IMR-90 (cell line): ENCODE results near the gene CNGA1. TPM values are rescaled to one million over a fixed set of nuclear protein-coding genes. Genes with fewer than 3 reads are reported as not detected.

Experiments used
- ATAC-seq: fragments of 200-7000 bp; cut with Tn5 transposase; 2 replicates; pipeline ENCODE4 v1.9.1; 2020; ENCODE audit warnings: low read depth, mild to moderate bottlenecking, moderate library complexity
- BruUV-seq: library from RNA; stranded (reverse); fragments of 400-500 nt; replicated peaks from 2 replicates; lab custom pipeline; 2021; lab: Mats Ljungman, UMichigan
- CTCF ChIA-PET: fragments of 300-600 bp; formaldehyde crosslinking; extraction: SDS; loops from one replicate; lab custom pipeline; 2021; ENCODE audit warnings: antibody characterized with exemption; lab: Yijun Ruan, JAX
- POLR2A ChIA-PET: fragments of 300-600 bp; sonication (Branson Sonifier 250); formaldehyde crosslinking; loops from one replicate; lab custom pipeline; 2022; ENCODE audit warnings: antibody characterized with exemption; ENCODE audit not compliant: unreplicated experiment; lab: Charles Lee
- DNase-seq: peaks from one replicate; pipeline ENCODE4 v3.0.0; 2013
- H2AFZ ChIP-seq: replicated peaks from 2 replicates; pipeline ENCODE3; 2013; ENCODE audit warnings: low read length, mild to moderate bottlenecking; ENCODE audit not compliant: poor library complexity
- H2AK5ac ChIP-seq: 2 replicates; pipeline ENCODE4 v1.6.1; 2013; ENCODE audit warnings: low read depth, low read length, inconsistent platforms
- H2AK9ac ChIP-seq: replicated peaks from 2 replicates; pipeline ENCODE3; 2013; ENCODE audit warnings: mild to moderate bottlenecking, low read depth, low read length, moderate library complexity; ENCODE audit not compliant: poor library complexity
- H2BK120ac ChIP-seq: 2 replicates; pipeline ENCODE4 v1.6.1; 2013; ENCODE audit warnings: low read depth, low read length, inconsistent platforms
- H2BK15ac ChIP-seq: 3 replicates; pipeline ENCODE4 v1.6.1; 2013; ENCODE audit warnings: low read depth, low read length, inconsistent platforms
- H2BK20ac ChIP-seq: 2 replicates; pipeline ENCODE4 v1.6.1; 2013; ENCODE audit warnings: low read depth, mild to moderate bottlenecking, inconsistent platforms, low read length, moderate library complexity
- H2BK5ac ChIP-seq: 2 replicates; pipeline ENCODE4 v1.6.1; 2013; ENCODE audit warnings: mild to moderate bottlenecking, low read depth, low read length, inconsistent platforms; ENCODE audit not compliant: poor library complexity, severe bottlenecking
- H3K14ac ChIP-seq: replicated peaks from 2 replicates; pipeline ENCODE4 v1.6.1; 2013; ENCODE audit warnings: low read depth, low read length, inconsistent platforms
- H3K18ac ChIP-seq: 2 replicates; pipeline ENCODE4 v1.6.1; 2013; ENCODE audit warnings: low read depth, low read length, control low read depth
- H3K23ac ChIP-seq: 2 replicates; pipeline ENCODE4 v1.6.1; 2013; ENCODE audit warnings: low read depth, low read length, inconsistent platforms
- H3K27ac ChIP-seq: 2 replicates; pipeline ENCODE4 v1.5.1; 2013; ENCODE audit warnings: mild to moderate bottlenecking, control low read depth, low read length; ENCODE audit not compliant: insufficient read depth
- H3K27me3 ChIP-seq: 2 replicates; pipeline ENCODE4 v1.6.1; 2013; ENCODE audit warnings: low read length; ENCODE audit not compliant: control insufficient read depth, insufficient read depth
- H3K36me3 ChIP-seq: 2 replicates; pipeline ENCODE4 v1.6.1; 2013; ENCODE audit warnings: low read length, mixed read lengths; ENCODE audit not compliant: control insufficient read depth, insufficient read depth
- H3K4ac ChIP-seq: 2 replicates; pipeline ENCODE4 v1.6.1; 2013; ENCODE audit warnings: low read depth, low read length, inconsistent platforms
- H3K4me1 ChIP-seq: 2 replicates; pipeline ENCODE4 v1.6.1; 2013; ENCODE audit warnings: low read length, mixed read lengths; ENCODE audit not compliant: control insufficient read depth, insufficient read depth
- H3K4me2 ChIP-seq: 2 replicates; pipeline ENCODE4 v1.6.1; 2013; ENCODE audit warnings: low read depth, mild to moderate bottlenecking, control low read depth, low read length, moderate library complexity
- H3K4me3 ChIP-seq: 2 replicates; pipeline ENCODE4 v1.5.1; 2013; ENCODE audit warnings: low read depth, mild to moderate bottlenecking, control low read depth, low read length, moderate library complexity; ENCODE audit not compliant: insufficient read depth
- H3K56ac ChIP-seq: 2 replicates; pipeline ENCODE4 v1.6.1; 2013; ENCODE audit warnings: low read length, inconsistent platforms; ENCODE audit not compliant: insufficient read depth; ENCODE audit errors: extremely low read depth
- H3K79me1 ChIP-seq, 2 experiments: 2 replicates each; pipeline ENCODE4 v1.6.1; 2013; ENCODE audit warnings: low read length in 2 of 2, inconsistent platforms in 1 of 2, low read depth in 1 of 2
- H3K9ac ChIP-seq: 2 replicates; pipeline ENCODE4 v1.6.1; 2013; ENCODE audit warnings: low read depth, low read length, control low read depth
- H3K9me1 ChIP-seq: 2 replicates; pipeline ENCODE4 v1.6.1; 2013; ENCODE audit warnings: low read length, inconsistent platforms; ENCODE audit not compliant: insufficient read depth
- H3K9me3 ChIP-seq: 2 replicates; pipeline ENCODE4 v1.6.1; 2013; ENCODE audit warnings: low read length; ENCODE audit not compliant: control insufficient read depth, insufficient read depth
- H4K20me1 ChIP-seq: 2 replicates; pipeline ENCODE4 v1.6.1; 2013; ENCODE audit warnings: low read length, inconsistent platforms; ENCODE audit not compliant: insufficient read depth
- H4K5ac ChIP-seq: 2 replicates; pipeline ENCODE4 v1.6.1; 2013; ENCODE audit warnings: mild to moderate bottlenecking, low read depth, low read length, control low read depth
- H4K8ac ChIP-seq, 2 experiments: 2 replicates each; pipeline ENCODE4 v1.6.1; 2013; ENCODE audit warnings: low read depth in 2 of 2, low read length in 2 of 2, control low read depth in 1 of 2, inconsistent platforms in 1 of 2
- H4K91ac ChIP-seq: 2 replicates; pipeline ENCODE4 v1.6.1; 2013; ENCODE audit warnings: low read depth, low read length, inconsistent platforms; ENCODE audit not compliant: insufficient read depth
- BHLHE40 ChIP-seq: fragments of 150-350 bp; IDR thresholded peaks from 2 replicates; pipeline ENCODE4 v1.6.1; 2016; ENCODE audit warnings: mild to moderate bottlenecking, low read depth, low read length
- CEBPB ChIP-seq: IDR thresholded peaks from 2 replicates; pipeline ENCODE4 v1.6.1; 2012; ENCODE audit warnings: low read depth, low read length, improper control_type of control experiment
- CHD1 ChIP-seq: IDR thresholded peaks from 2 replicates; pipeline ENCODE4 v1.6.1; 2012; ENCODE audit warnings: low read depth, low read length, improper control_type of control experiment
- CTCF ChIP-seq: conservative IDR thresholded peaks from 2 replicates; pipeline ENCODE4 v1.5.1; 2012; ENCODE audit warnings: mild to moderate bottlenecking, low read depth, low read length, improper control_type of control experiment
- FOS ChIP-seq: fragments of 150-350 bp; IDR thresholded peaks from 2 replicates; pipeline ENCODE4 v1.6.1; 2016; ENCODE audit warnings: low read depth, low read length
- MAFK ChIP-seq: IDR thresholded peaks from 2 replicates; pipeline ENCODE4 v1.6.1; 2012; ENCODE audit warnings: low read depth, low read length, improper control_type of control experiment
- MAZ ChIP-seq: IDR thresholded peaks from 2 replicates; pipeline ENCODE4 v1.6.1; 2012; ENCODE audit warnings: low read depth, mild to moderate bottlenecking, low read length, improper control_type of control experiment, moderate library complexity, borderline replicate concordance
- MXI1 ChIP-seq: IDR thresholded peaks from 2 replicates; pipeline ENCODE4 v1.6.1; 2012; ENCODE audit warnings: low read depth, mild to moderate bottlenecking, low read length, moderate library complexity, borderline replicate concordance
- NFE2L2 ChIP-seq: fragments of 150-350 bp; IDR thresholded peaks from 2 replicates; pipeline ENCODE4 v1.6.1; 2016; ENCODE audit warnings: low read depth, mild to moderate bottlenecking, low read length
- POLR2A ChIP-seq: IDR thresholded peaks from 2 replicates; pipeline ENCODE4 v1.6.1; 2012; ENCODE audit warnings: mild to moderate bottlenecking, low read depth, low read length
- RAD21 ChIP-seq: IDR thresholded peaks from 2 replicates; pipeline ENCODE4 v1.6.1; 2012; ENCODE audit warnings: low read length, improper control_type of control experiment
- RCOR1 ChIP-seq: IDR thresholded peaks from 2 replicates; pipeline ENCODE4 v1.6.1; 2012; ENCODE audit warnings: mild to moderate bottlenecking, low read length, improper control_type of control experiment; ENCODE audit not compliant: insufficient replicate concordance
- RFX5 ChIP-seq: IDR thresholded peaks from 2 replicates; pipeline ENCODE4 v1.8.0; 2012; ENCODE audit warnings: low read depth, mild to moderate bottlenecking, low read length, moderate library complexity
- SMC3 ChIP-seq: fragments of 150-350 bp; IDR thresholded peaks from 2 replicates; pipeline ENCODE4 v1.6.1; 2016; ENCODE audit warnings: low read depth, mild to moderate bottlenecking, antibody characterized with exemption, low read length, moderate library complexity
- WGBS, 2 experiments: methylation state at CpG; one replicate each; pipeline versions ENCODE4 v1.1.5 to v1.1.7; 2013; ENCODE audit warnings: missing lambda C conversion rate in 2 of 2; ENCODE audit not compliant: insufficient read length in 1 of 2; ENCODE audit errors: extremely low coverage in 2 of 2; 5-methylcytosine and 5-hydroxymethylcytosine counted together
- dilution Hi-C: fragments of 300-500 bp; cut with HindIII; formaldehyde crosslinking; loops from one replicate; pipeline ENCODE4 v1.14.3; 2018; ENCODE audit warnings: low sequenced_read_pairs; ENCODE audit not compliant: unreplicated experiment
- in situ Hi-C: fragments of 300-500 bp; cut with MboI; formaldehyde crosslinking; loops from 3 replicates; pipeline ENCODE4 v1.14.3; 2019; ENCODE audit warnings: low sequenced_read_pairs, inconsistent platforms, mixed read lengths
- intact Hi-C: fragments of 100-400 bp; cut with micrococcal nuclease; formaldehyde crosslinking; loops from 2 replicates; pipeline ENCODE4 v1.10.0; 2022
- polyA plus RNA-seq, 3 experiments: library from polyadenylated mRNA; depleted of rRNA; stranded (reverse); fragments of >200 nt; gene quantifications; 2 replicates each; pipeline ENCODE4 v1.2.3, GENCODE V29; 2012; ENCODE audit warnings: low replicate concordance in 1 of 3
- total RNA-seq: library from RNA; depleted of rRNA; stranded (reverse); fragments of >200 nt; gene quantifications from 2 replicates; pipeline ENCODE4 v1.2.3, GENCODE V29; 2012
- TF ChIP-seq, protein P1 (sequence below): fragments of 150-350 bp; IDR thresholded peaks from 2 replicates; pipeline ENCODE4 v1.6.1; 2017; ENCODE audit warnings: mild to moderate bottlenecking, antibody characterized with exemption, low read length, low read depth
- TF ChIP-seq, protein P2 (sequence below): fragments of 150-350 bp; IDR thresholded peaks from 2 replicates; pipeline ENCODE4 v1.6.1; 2016; ENCODE audit warnings: low read depth, mild to moderate bottlenecking, low read length, moderate library complexity, borderline replicate concordance

The CNGA1 gene
- total and polyA plus RNA-seq, 2 of the 4 experiments (the other 2 are of a cell fraction), result not detected

GRCh38 chr4:48043504-48043903 is 27.0 kb upstream of the CNGA1 start:
- Histone ChIP-seq H3K27me3 (peaks cover 6% of the 10 kb centered on the region), H2BK20ac (no peak overlapping the region), H3K9me3 (no peaks in the 10 kb centered on the region), H3K56ac (no peak overlapping the region), H2AK5ac (no peak overlapping the region), H3K27ac (no peak overlapping the region), H4K8ac (no peak overlapping the region), H3K14ac (no peak overlapping the region), H2BK120ac (no peak overlapping the region), H3K4me3 (no peak overlapping the region), H3K9ac (no peak overlapping the region), H4K91ac (no peak overlapping the region), H3K4ac (no peak overlapping the region), H4K20me1 (no peaks in the 10 kb centered on the region), H3K23ac (no peak overlapping the region), H3K79me1 (no peaks in the 10 kb centered on the region), H2BK15ac (no peak overlapping the region), H3K18ac (no peak overlapping the region), H3K36me3 (no peaks in the 10 kb centered on the region), H4K5ac (no peak overlapping the region), H2AFZ (no peak overlapping the region), H3K4me1 (no peaks in the 10 kb centered on the region), H2BK5ac (no peak overlapping the region), H3K4me2 (no peak overlapping the region), H3K9me1 (no peaks in the 10 kb centered on the region), H2AK9ac (no peak overlapping the region)
- dilution Hi-C loops (no loop called here), in situ Hi-C loops (no loop called here), intact Hi-C loops (no loop called here)
- POLR2A ChIA-PET, result interaction anchor here (0.5 kb wide), 1 partner anchor 365 kb away, joined by 8 read pairs; no protein-coding TSS in a partner anchor
- DNase-seq (no peak), ATAC-seq (no peak)
- TF ChIP-seq SMC3, result no peak
- no peak for TF ChIP-seq POLR2A
- TF ChIP-seq NFE2L2, result no peak
- TF ChIP-seq MAZ, result no peak
- TF ChIP-seq CHD1, result no peak
- no peak for TF ChIP-seq CEBPB
- no peak for TF ChIP-seq CTCF
- TF ChIP-seq MXI1, result no peak
- TF ChIP-seq RAD21, result no peak
- no peak for TF ChIP-seq MAFK
- TF ChIP-seq BHLHE40, result no peak
- TF ChIP-seq FOS, result no peak
- TF ChIP-seq, protein P1, sequence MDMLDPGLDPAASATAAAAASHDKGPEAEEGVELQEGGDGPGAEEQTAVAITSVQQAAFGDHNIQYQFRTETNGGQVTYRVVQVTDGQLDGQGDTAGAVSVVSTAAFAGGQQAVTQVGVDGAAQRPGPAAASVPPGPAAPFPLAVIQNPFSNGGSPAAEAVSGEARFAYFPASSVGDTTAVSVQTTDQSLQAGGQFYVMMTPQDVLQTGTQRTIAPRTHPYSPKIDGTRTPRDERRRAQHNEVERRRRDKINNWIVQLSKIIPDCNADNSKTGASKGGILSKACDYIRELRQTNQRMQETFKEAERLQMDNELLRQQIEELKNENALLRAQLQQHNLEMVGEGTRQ, result no peak
- TF ChIP-seq, protein P2, sequence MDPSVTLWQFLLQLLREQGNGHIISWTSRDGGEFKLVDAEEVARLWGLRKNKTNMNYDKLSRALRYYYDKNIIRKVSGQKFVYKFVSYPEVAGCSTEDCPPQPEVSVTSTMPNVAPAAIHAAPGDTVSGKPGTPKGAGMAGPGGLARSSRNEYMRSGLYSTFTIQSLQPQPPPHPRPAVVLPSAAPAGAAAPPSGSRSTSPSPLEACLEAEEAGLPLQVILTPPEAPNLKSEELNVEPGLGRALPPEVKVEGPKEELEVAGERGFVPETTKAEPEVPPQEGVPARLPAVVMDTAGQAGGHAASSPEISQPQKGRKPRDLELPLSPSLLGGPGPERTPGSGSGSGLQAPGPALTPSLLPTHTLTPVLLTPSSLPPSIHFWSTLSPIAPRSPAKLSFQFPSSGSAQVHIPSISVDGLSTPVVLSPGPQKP, result no peak
- TF ChIP-seq RCOR1, result no peak
- no peak for TF ChIP-seq RFX5
- WGBS, 2 experiments, result 50% methylated on average over 1 of the region's 2 CpGs; no CpG with 5 or more reads in 1 of the 2 experiments
- CTCF ChIA-PET, result no interaction called here
- BruUV-seq, result no TSS peak
